Measurements from ENCODE around the gene ARIH2.

ARIH2 gene

GRCh38 chr3:48979451-48979850, 60.8 kb downstream of the ARIH2 start:
- DNase-seq: no peak

- DNase-seq: no peak
Measured at GRCh38 chr3:48980295-48980694, 61.7 kb downstream of the ARIH2 start.

GRCh38 chr3:48982016-48982415, 63.4 kb downstream of the ARIH2 start:
- no peak for DNase-seq

GRCh38 chr3:48982686-48983085, 64.0 kb downstream of the ARIH2 start:
- no peak for DNase-seq

- no peak for DNase-seq
Measured at GRCh38 chr3:48983096-48983495, 64.5 kb downstream of the ARIH2 start.

GRCh38 chr3:48984663-48985062, 66.0 kb downstream of the ARIH2 start:
- DNase-seq: no peak

- no peak for DNase-seq
Measured at GRCh38 chr3:48985831-48986376, 67.3 kb downstream of the ARIH2 start.

GRCh38 chr3:48989126-48989795, 70.6 kb downstream of the ARIH2 start:
- DNase-seq: no peak

- DNase-seq: peak; percentile 85
Measured at GRCh38 chr3:48989796-48990635, 71.4 kb downstream of the ARIH2 start, which contains the start of gene P4HTM. P4HTM (plus strand) TSS chr3:48990241; CDS start chr3:48990257, 16 bp downstream.

- peak; percentile 29 for DNase-seq
Measured at GRCh38 chr3:48990636-48991469, 72.2 kb downstream of the ARIH2 start.

GRCh38 chr3:48991851-48992545, 73.4 kb downstream of the ARIH2 start:
- DNase-seq: no peak

- DNase-seq: no peak
Measured at GRCh38 chr3:48993834-48994233, 75.2 kb downstream of the ARIH2 start.

- DNase-seq: no peak
Measured at GRCh38 chr3:48996640-48997039, 78.0 kb downstream of the ARIH2 start.

- no peak for DNase-seq
Measured at GRCh38 chr3:48997102-48997635, 78.5 kb downstream of the ARIH2 start.

- DNase-seq: no peak
Measured at GRCh38 chr3:48997714-48998637, 79.3 kb downstream of the ARIH2 start.

GRCh38 chr3:48999085-48999858, 80.6 kb downstream of the ARIH2 start:
- DNase-seq: no peak

- DNase-seq: no peak
Measured at GRCh38 chr3:49001155-49001554, 82.5 kb downstream of the ARIH2 start.

GRCh38 chr3:49004352-49005302, 86.0 kb downstream of the ARIH2 start:
- DNase-seq: no peak

GRCh38 chr3:49005303-49005680, 86.7 kb downstream of the ARIH2 start:
- DNase-seq: no peak
